Parathyroid adenoma (tissue), 2 donors: Measurements from ENCODE around the gene ZSWIM4.
A peak's percentile ranks its signal among the peaks of the same experiment; 100 is the strongest.
"Not testable (repeated sequence)": the region's sequence is repeated elsewhere in the genome, so short reads cannot be mapped to it uniquely, and the experiment has no call there.

Experiments
- H2AFZ ChIP-seq: fragments of 300-600 bp; sonication (generic); one replicate; pipeline ENCODE4 v1.7.0; 2017; ENCODE audit warnings: antibody characterized with exemption, mild to moderate bottlenecking
- H3K27ac ChIP-seq: fragments of 300-600 bp; sonication (generic); one replicate; pipeline ENCODE4 v1.7.0; 2017
- H3K27me3 ChIP-seq: fragments of 300-600 bp; sonication (generic); one replicate; pipeline ENCODE4 v1.7.0; 2017; ENCODE audit warnings: low read length; ENCODE audit not compliant: control insufficient read depth, insufficient read depth
- H3K36me3 ChIP-seq: fragments of 300-600 bp; sonication (generic); one replicate; pipeline ENCODE4 v1.7.0; 2017; ENCODE audit warnings: low read length; ENCODE audit not compliant: control insufficient read depth, insufficient read depth
- H3K4me1 ChIP-seq: fragments of 300-600 bp; sonication (generic); one replicate; pipeline ENCODE4 v1.7.0; 2017; ENCODE audit warnings: control low read depth
- H3K4me2 ChIP-seq: fragments of 300-600 bp; sonication (generic); one replicate; pipeline ENCODE4 v1.7.0; 2017; ENCODE audit warnings: low read length
- H3K4me3 ChIP-seq: fragments of 300-600 bp; sonication (generic); one replicate; pipeline ENCODE4 v1.7.0; 2017; ENCODE audit warnings: low read depth, low read length
- H3K79me2 ChIP-seq: fragments of 300-600 bp; sonication (generic); one replicate; pipeline ENCODE4 v1.7.0; 2017; ENCODE audit warnings: control low read depth
- H3K9ac ChIP-seq: fragments of 300-600 bp; sonication (generic); one replicate; pipeline ENCODE4 v1.7.0; 2017; ENCODE audit warnings: mild to moderate bottlenecking
- H3K9me3 ChIP-seq: fragments of 300-600 bp; sonication (generic); one replicate; pipeline ENCODE4 v1.7.0; 2017; ENCODE audit warnings: low read length; ENCODE audit not compliant: control insufficient read depth
- TF ChIP-seq, protein P1 (sequence below): fragments of 300-600 bp; sonication (generic); IDR thresholded peaks from one replicate; pipeline ENCODE4 v1.7.0; 2017; ENCODE audit warnings: antibody characterized with exemption, mild to moderate bottlenecking
- donor health status: primary hyperparathyroidism.

ZSWIM4 gene

DNA sequence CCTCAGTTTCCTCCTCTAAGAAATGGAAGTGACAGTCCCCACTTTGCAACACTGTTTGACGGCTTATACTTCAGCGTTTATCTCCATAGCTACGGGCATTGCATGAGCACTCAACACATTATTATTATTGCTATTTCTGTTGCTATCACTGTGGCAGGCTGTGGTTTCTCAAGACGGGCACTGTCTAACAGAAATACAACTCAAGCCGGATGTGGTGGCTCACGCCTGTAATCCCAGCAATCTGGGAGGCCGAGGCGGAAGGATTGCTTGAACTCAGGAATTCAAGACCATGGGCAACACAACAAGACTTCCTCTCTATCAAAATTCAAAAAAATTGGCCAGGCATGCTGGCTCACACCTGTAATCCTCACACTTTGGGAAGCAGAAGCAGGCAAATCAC, 4.9 kb upstream of the ZSWIM4 start:
- TF ChIP-seq, protein P1, sequence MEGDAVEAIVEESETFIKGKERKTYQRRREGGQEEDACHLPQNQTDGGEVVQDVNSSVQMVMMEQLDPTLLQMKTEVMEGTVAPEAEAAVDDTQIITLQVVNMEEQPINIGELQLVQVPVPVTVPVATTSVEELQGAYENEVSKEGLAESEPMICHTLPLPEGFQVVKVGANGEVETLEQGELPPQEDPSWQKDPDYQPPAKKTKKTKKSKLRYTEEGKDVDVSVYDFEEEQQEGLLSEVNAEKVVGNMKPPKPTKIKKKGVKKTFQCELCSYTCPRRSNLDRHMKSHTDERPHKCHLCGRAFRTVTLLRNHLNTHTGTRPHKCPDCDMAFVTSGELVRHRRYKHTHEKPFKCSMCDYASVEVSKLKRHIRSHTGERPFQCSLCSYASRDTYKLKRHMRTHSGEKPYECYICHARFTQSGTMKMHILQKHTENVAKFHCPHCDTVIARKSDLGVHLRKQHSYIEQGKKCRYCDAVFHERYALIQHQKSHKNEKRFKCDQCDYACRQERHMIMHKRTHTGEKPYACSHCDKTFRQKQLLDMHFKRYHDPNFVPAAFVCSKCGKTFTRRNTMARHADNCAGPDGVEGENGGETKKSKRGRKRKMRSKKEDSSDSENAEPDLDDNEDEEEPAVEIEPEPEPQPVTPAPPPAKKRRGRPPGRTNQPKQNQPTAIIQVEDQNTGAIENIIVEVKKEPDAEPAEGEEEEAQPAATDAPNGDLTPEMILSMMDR: no peak
- Histone ChIP-seq H3K4me3 (no peak overlapping the region), H3K4me1 (no peaks in the 10 kb centered on the region), H3K9me3 (no peaks in the 10 kb centered on the region), H2AFZ (no peak overlapping the region), H3K79me2 (no peaks in the 10 kb centered on the region), H3K36me3 (no peaks in the 10 kb centered on the region), H3K9ac (no peak overlapping the region), H3K4me2 (no peak overlapping the region), H3K27me3 (no peaks in the 10 kb centered on the region), H3K27ac (no peak overlapping the region)

DNA sequence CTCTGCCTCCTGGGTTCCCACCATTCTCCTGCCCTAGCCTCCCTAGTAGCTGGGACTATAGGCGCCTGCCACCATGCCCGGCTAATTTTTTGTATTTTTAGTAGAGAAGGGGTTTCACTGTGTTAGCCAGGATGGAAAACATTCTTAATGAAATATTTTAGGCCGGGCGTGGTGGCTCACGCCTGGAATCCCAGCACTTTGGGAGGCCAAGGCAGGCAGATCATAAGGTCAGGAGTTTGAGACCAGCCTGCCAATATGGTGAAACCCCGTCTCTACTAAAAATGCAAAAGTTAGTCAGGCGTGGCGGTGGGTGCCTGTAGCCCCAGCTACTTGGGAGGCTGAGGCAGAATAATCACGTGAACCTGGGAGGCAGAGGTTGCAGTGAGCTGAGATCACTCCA, 1.9 kb upstream of the ZSWIM4 start:
- not testable (repeated sequence) for H3K9ac ChIP-seq, H3K27ac ChIP-seq, H3K4me1 ChIP-seq, H3K79me2 ChIP-seq, H3K36me3 ChIP-seq, H3K4me2 ChIP-seq, H3K9me3 ChIP-seq, H2AFZ ChIP-seq, H3K4me3 ChIP-seq, H3K27me3 ChIP-seq

DNA sequence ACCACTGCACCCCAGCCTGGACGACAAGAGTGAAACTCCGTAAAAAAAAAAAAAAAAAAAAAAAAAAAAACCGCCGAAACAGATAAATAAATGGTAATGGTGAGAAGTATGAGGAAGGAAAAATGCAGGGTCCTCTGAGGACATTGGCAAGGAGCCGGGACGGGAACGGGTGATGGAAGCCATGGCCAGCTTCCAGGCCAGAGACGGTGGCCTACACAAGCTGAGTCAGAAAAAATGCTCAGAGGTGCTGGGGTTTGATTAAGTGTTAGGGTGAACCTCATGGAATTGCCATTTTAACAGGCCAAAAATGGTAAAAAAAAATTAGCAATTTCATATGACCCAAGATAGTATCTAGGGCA, 866 bp upstream of the ZSWIM4 start:
- Histone ChIP-seq H3K9ac (peak overlapping the region; percentile 24), H3K4me2 (peak overlapping the region; percentile 98)

DNA sequence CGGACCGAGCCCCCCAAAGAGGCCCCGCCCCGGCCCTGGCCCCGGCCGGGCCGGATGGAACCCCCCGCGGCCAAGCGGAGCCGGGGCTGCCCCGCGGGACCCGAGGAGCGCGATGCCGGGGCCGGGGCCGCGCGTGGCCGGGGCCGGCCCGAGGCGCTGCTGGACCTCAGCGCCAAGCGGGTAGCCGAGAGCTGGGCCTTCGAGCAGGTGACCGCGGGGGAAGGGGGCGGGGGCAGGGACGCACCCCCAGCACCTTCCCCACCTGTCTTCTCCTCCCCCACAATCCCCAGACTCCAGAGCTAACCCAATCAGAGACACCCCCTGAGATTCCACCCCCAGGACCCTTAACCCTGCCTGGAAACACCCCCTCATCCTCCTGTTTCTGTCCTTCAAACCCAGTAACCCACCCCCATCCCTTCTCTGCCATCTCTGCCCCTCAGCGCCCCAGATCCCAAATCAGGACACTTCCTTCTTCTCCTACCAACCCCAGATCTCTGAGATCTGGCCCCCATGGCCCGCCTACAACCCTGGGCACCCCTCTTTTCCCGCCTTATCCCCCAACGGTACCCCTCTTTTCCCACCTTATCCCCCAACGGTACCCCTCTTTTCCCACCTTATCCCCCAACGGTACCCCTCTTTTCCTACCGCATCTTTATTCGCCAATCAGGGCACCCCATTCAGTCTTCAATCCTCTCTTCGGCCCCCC, 505 bp downstream of the ZSWIM4 start:
- Histone ChIP-seq H3K4me1 (peaks cover 8% of the 10 kb centered on the region), H3K9ac (no peak overlapping the region), H2AFZ (peak overlapping the region; percentile 75), H3K9me3 (no peaks in the 10 kb centered on the region), H3K79me2 (no peaks in the 10 kb centered on the region), H3K27ac (peak overlapping the region; percentile 63), H3K4me3 (peak overlapping the region; percentile 72), H3K36me3 (no peaks in the 10 kb centered on the region), H3K27me3 (no peaks in the 10 kb centered on the region), H3K4me2 (peak overlapping the region; percentile 62)
- TF ChIP-seq, protein P1: no peak

More for the DNA sequence above, 866 bp upstream of the ZSWIM4 start:
- peak overlapping the region; percentile 89 for H3K27ac ChIP-seq
- no peaks in the 10 kb centered on the region for H3K79me2 ChIP-seq
- peak overlapping the region; percentile 98 for H3K4me3 ChIP-seq
- peaks cover 8% of the 10 kb centered on the region for H3K4me1 ChIP-seq
- no peaks in the 10 kb centered on the region for H3K36me3 ChIP-seq
- TF ChIP-seq, protein P1: no peak
- H2AFZ ChIP-seq: no peak overlapping the region
- no peaks in the 10 kb centered on the region for H3K27me3 ChIP-seq
- H3K9me3 ChIP-seq: no peaks in the 10 kb centered on the region

DNA sequence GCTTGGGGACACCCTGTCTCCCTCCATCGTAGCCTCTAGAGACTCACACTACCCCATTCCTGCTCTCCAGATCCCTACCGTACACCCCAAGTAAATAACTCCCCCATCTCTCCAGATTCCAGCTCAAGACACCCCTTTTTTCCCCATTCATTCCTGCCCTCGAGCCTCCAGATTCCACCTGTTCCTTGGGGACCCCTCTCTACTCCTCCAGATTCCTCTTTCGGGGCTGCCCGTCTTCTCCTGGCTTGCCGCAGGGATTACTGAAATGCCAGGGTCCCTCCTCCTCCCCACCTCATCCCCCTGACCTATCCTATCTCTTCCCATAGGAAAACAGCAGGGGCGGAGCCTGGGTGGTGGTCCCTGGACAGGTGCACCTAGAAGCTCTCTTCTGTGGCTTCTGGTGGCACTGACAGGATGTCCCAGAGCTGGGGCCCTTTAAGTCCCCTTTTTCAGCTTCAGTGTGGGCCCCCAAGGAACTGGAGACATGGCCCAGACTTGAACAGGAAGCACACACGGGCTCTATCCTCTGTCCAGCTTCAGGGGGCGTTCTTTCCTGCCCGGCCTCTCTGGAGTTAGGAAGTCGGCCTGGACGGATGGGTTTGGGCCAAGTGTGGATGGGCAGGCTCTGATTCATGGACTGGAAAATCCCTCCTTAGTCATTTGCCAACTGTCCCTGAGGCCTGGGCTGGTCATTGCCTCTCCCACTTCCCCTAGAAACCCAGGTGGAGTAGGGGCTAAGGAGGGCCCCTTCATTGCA, 1.2 kb downstream of the ZSWIM4 start:
- Histone ChIP-seq H3K79me2 (no peaks in the 10 kb centered on the region), H2AFZ (no peak overlapping the region), H3K4me1 (peaks cover 8% of the 10 kb centered on the region), H3K27me3 (no peaks in the 10 kb centered on the region), H3K36me3 (no peaks in the 10 kb centered on the region), H3K9ac (no peak overlapping the region), H3K9me3 (no peaks in the 10 kb centered on the region), H3K4me2 (peak overlapping the region; percentile 62), H3K4me3 (peak overlapping the region; percentile 72), H3K27ac (peak overlapping the region; percentile 34)
- TF ChIP-seq, protein P1: no peak
